A549 (cell line): ENCODE data around the gene FMNL2. TPM values are rescaled to one million over a fixed set of nuclear protein-coding genes. Genes with fewer than 3 reads are reported as not detected.

Experiments
- ATAC-seq, 2 experiments: fragments of 200-7000 bp in 1 of 2; fragments of >200 bp in 1 of 2; cut with Nextera tagmentation in 1 of 2; cut with Tn5 transposase in 1 of 2; 3 replicates each; pipeline versions ENCODE4 v1.8.0 to v1.9.1; 2018 to 2020; ENCODE audit warnings: mild to moderate bottlenecking in 1 of 2, moderate library complexity in 1 of 2
- CTCF ChIA-PET: fragments of 300-600 bp; sonication (Branson Sonifier 250); formaldehyde crosslinking; extraction: SDS; loops from one replicate; lab custom pipeline; 2021; ENCODE audit warnings: antibody characterized with exemption, inconsistent platforms; lab: Yijun Ruan, JAX
- POLR2A ChIA-PET: fragments of 350-600 bp; formaldehyde crosslinking; extraction: SDS; loops from one replicate; lab custom pipeline; 2021; ENCODE audit warnings: antibody characterized with exemption, inconsistent platforms; lab: Yijun Ruan, JAX
- DNase-seq, 2 experiments: peaks; one replicate each; pipeline versions ENCODE4 v3.0.0 to v3.0.0-alpha.2; 2011 to 2016; ENCODE audit warnings: low read depth in 1 of 2, low spot score in 1 of 2
- FAIRE-seq: peaks from 2 replicates; lab custom pipeline; 2011; peaks lifted over from hg19 to GRCh38; lab: Jason Lieb, UNC
- H3K27ac ChIP-seq, 2 experiments: fragments of >200 bp; sonication (Bioruptor Twin); formaldehyde crosslinking; 3 replicates each; pipeline ENCODE4 v1.5.1; 2016 to 2017
- H3K4me1 ChIP-seq: fragments of >200 bp; sonication (Bioruptor Twin); formaldehyde crosslinking; 3 replicates; pipeline ENCODE4 v1.6.1; 2016
- H3K4me2 ChIP-seq: fragments of >200 bp; sonication (Bioruptor Twin); formaldehyde crosslinking; 3 replicates; pipeline ENCODE4 v1.6.1; 2016
- H3K4me3 ChIP-seq: fragments of >200 bp; sonication (Bioruptor Twin); formaldehyde crosslinking; 3 replicates; pipeline ENCODE4 v1.5.1; 2016
- H3K9me3 ChIP-seq: fragments of >200 bp; sonication (Bioruptor Twin); formaldehyde crosslinking; 3 replicates; pipeline ENCODE4 v1.6.1; 2016
- CBX8 ChIP-seq: fragments of 200-600 bp; sonication (generic); IDR thresholded peaks from 2 replicates; pipeline ENCODE4 v1.6.1; 2016
- ESRRA ChIP-seq: fragments of 150-350 bp; IDR thresholded peaks from 2 replicates; pipeline ENCODE4 v1.6.1; 2014; ENCODE audit warnings: mild to moderate bottlenecking, low read length, borderline replicate concordance
- FOSB ChIP-seq: fragments of 250-450 bp; sonication (Bioruptor Pico); IDR thresholded peaks from 2 replicates; pipeline ENCODE4 v1.5.0; 2020; ENCODE audit warnings: mild to moderate bottlenecking, moderate library complexity
- FOSL2 ChIP-seq, 2 experiments: fragments of 450-650 bp in 1 of 2; fragments of >200 bp in 1 of 2; sonication (Bioruptor Twin) in 1 of 2; formaldehyde crosslinking; IDR thresholded peaks; 2 replicates each; pipeline versions ENCODE4 v1.5.0 to v1.6.1; 2016 to 2020; ENCODE audit warnings: mild to moderate bottlenecking in 1 of 2, moderate library complexity in 1 of 2
- FOXS1 ChIP-seq: fragments of 250-450 bp; sonication (Bioruptor Pico); IDR thresholded peaks from 2 replicates; pipeline ENCODE4 v1.5.0; 2020; ENCODE audit warnings: mild to moderate bottlenecking, moderate library complexity
- HES2 ChIP-seq: fragments of >200 bp; sonication (Bioruptor Twin); formaldehyde crosslinking; IDR thresholded peaks from 2 replicates; pipeline ENCODE4 v1.6.1; 2016
- HEYL ChIP-seq: fragments of 250-450 bp; sonication (Bioruptor Pico); IDR thresholded peaks from 2 replicates; pipeline ENCODE4 v1.8.0; 2021; ENCODE audit warnings: mild to moderate bottlenecking, moderate library complexity
- HMGXB4 ChIP-seq: fragments of 250-450 bp; sonication (Bioruptor Pico); IDR thresholded peaks from 2 replicates; pipeline ENCODE4 v1.5.0; 2021; ENCODE audit warnings: mild to moderate bottlenecking, moderate library complexity, borderline replicate concordance
- HOXA7 ChIP-seq: fragments of 250-450 bp; sonication (Bioruptor Pico); IDR thresholded peaks from 2 replicates; pipeline ENCODE4 v1.5.0; 2020; ENCODE audit warnings: mild to moderate bottlenecking, moderate library complexity
- HOXB13 ChIP-seq: fragments of 250-450 bp; sonication (Bioruptor Pico); IDR thresholded peaks from 2 replicates; pipeline ENCODE4 v1.5.0; 2020; ENCODE audit warnings: low read depth, mild to moderate bottlenecking, moderate library complexity
- HOXB5 ChIP-seq: fragments of 250-450 bp; sonication (Bioruptor Pico); IDR thresholded peaks from 2 replicates; pipeline ENCODE4 v1.5.0; 2020; ENCODE audit warnings: mild to moderate bottlenecking, moderate library complexity
- MAZ ChIP-seq: fragments of 150-350 bp; IDR thresholded peaks from 2 replicates; pipeline ENCODE4 v1.6.1; 2014; ENCODE audit warnings: antibody characterized with exemption, low read depth, low read length, borderline replicate concordance
- NR3C1 ChIP-seq: fragments of >200 bp; sonication (Bioruptor Twin); formaldehyde crosslinking; IDR thresholded peaks from 3 replicates; pipeline ENCODE4 v1.6.1; 2017
- RNF2 ChIP-seq: fragments of 200-600 bp; sonication (generic); IDR thresholded peaks from 2 replicates; pipeline ENCODE4 v1.6.1; 2016; ENCODE audit warnings: low read depth, mild to moderate bottlenecking, antibody characterized with exemption, moderate library complexity, borderline replicate concordance
- SMC3 ChIP-seq: fragments of >200 bp; sonication (Bioruptor Twin); formaldehyde crosslinking; IDR thresholded peaks from 3 replicates; pipeline ENCODE4 v1.6.1; 2018; ENCODE audit warnings: inconsistent platforms
- SREBF2 ChIP-seq: fragments of 450-650 bp; IDR thresholded peaks from 2 replicates; pipeline ENCODE4 v1.6.1; 2014; ENCODE audit warnings: mild to moderate bottlenecking, moderate library complexity
- TP53 ChIP-seq: fragments of 250-450 bp; sonication (Bioruptor Pico); IDR thresholded peaks from 2 replicates; pipeline ENCODE4 v1.5.0; 2021; ENCODE audit warnings: mild to moderate bottlenecking, moderate library complexity
- USF2 ChIP-seq: fragments of 450-650 bp; IDR thresholded peaks from 2 replicates; pipeline ENCODE4 v1.6.1; 2014; ENCODE audit warnings: antibody characterized with exemption
- ZSCAN20 ChIP-seq: fragments of 250-450 bp; sonication (Bioruptor Pico); IDR thresholded peaks from 2 replicates; pipeline ENCODE4 v1.8.0; 2022; ENCODE audit warnings: mild to moderate bottlenecking, moderate library complexity
- WGBS: methylation state at CpG from one replicate; pipeline ENCODE4 v1.1.6; 2017; ENCODE audit errors: missing lambda C conversion rate; 5-methylcytosine and 5-hydroxymethylcytosine counted together
- polyA plus RNA-seq, 4 experiments: library from polyadenylated mRNA; depleted of rRNA in 3 of 4; stranded (reverse); fragments of >200 nt; fragmentation: RNase III in 1 of 4; extraction: RNeasy Plus Mini Kit Qiagen cat#74134 plus additional on column Dnase treatment in 1 of 4; gene quantifications; 2 replicates in 3 of 4; 3 replicates in 1 of 4; pipeline ENCODE4 v1.2.3, GENCODE V29; 2011 to 2017
- TF ChIP-seq, protein P1 (sequence below): fragments of >200 bp; sonication (Bioruptor Twin); formaldehyde crosslinking; IDR thresholded peaks from 3 replicates; pipeline ENCODE4 v1.6.1; 2016

FMNL2 gene
- polyA plus RNA-seq, 2 of the 4 experiments (the other 2 are of a cell fraction), result 27.9 to 36.5 TPM

DNA sequence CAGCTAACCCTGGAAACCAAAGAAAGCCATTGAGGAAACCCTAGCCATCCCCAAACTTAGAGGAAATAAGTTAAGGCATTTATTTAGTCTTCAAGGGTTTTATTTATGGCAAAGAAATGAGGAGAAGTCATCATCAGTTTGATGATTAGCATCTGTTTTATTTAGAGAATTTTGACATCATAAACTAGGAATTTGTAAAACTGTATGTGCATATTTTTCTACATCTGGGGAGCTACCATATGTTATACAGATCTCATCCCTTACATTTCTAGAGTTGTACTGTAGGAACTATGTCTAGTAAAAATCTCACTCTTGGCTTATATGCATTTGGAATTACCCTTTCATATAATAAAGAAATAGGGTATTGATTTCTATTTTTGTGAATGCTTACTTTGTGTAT is 48.7 kb downstream of the FMNL2 start:
- H3K4me1 ChIP-seq, result peaks cover 39% of the 10 kb centered on the region
- ChIA-PET POLR2A (no interaction called here), CTCF (interaction anchor here (1.0 kb wide), 1 partner anchor 39 kb away, joined by 3 read pairs; no protein-coding TSS in a partner anchor)
- ATAC-seq (no peak), DNase-seq (no peak), FAIRE-seq (no peak)
- H3K4me3 ChIP-seq, result no peak overlapping the region
- no peak overlapping the region for H3K27ac ChIP-seq
- H3K9me3 ChIP-seq, result no peaks in the 10 kb centered on the region
- TF ChIP-seq FOXS1, result no peak
- TF ChIP-seq HMGXB4 (CRISPR knock-in tag), result no peak
- no peak overlapping the region for H3K4me2 ChIP-seq

- no peaks in the 10 kb centered on the region for H3K9me3 ChIP-seq
- peaks cover 36% of the 10 kb centered on the region for H3K4me1 ChIP-seq
- no peak for TF ChIP-seq MAZ
- no peak for TF ChIP-seq NR3C1
- no peak overlapping the region for H3K4me2 ChIP-seq
- 91% methylated on average over 3 of the region's 3 CpGs for WGBS
- ChIA-PET CTCF (interaction anchor here (0.8 to 1.2 kb wide), 2 partner anchors 16 to 24 kb away, joined by 3 read pairs; no protein-coding TSS in a partner anchor), POLR2A (no interaction called here)
- no peak overlapping the region for H3K27ac ChIP-seq
- DNase-seq (no peak), ATAC-seq (no peak), FAIRE-seq (no peak)
- H3K4me3 ChIP-seq, result no peak overlapping the region
Measured at GRCh38 chr2:152384992-152385391, 50.0 kb downstream of the FMNL2 start.

- POLR2A ChIA-PET, result no interaction called here
- DNase-seq (no peak), FAIRE-seq (no peak), ATAC-seq (no peak)
- CTCF ChIA-PET, result interaction anchor here (0.8 to 2.1 kb wide), 3 partner anchors 15 to 242 kb away, joined by 3 to 8 read pairs (median 3); no protein-coding TSS in a partner anchor
- Histone ChIP-seq H3K4me3 (no peak overlapping the region), H3K9me3 (no peaks in the 10 kb centered on the region), H3K4me2 (no peak overlapping the region; the same call in 2 of the 3 replicates), H3K4me1 (peaks cover 30% of the 10 kb centered on the region), H3K27ac (no peak overlapping the region)
- TF ChIP-seq FOSL2 (IDR thresholded peaks at IDR 0.05) (no peak), FOSL2 (CRISPR knock-in tag; IDR thresholded peaks at IDR 0.05) (no peak), TP53 (CRISPR knock-in tag) (no peak), HOXB5 (no peak)
Measured at GRCh38 chr2:152385650-152386049, 50.7 kb downstream of the FMNL2 start.

DNA sequence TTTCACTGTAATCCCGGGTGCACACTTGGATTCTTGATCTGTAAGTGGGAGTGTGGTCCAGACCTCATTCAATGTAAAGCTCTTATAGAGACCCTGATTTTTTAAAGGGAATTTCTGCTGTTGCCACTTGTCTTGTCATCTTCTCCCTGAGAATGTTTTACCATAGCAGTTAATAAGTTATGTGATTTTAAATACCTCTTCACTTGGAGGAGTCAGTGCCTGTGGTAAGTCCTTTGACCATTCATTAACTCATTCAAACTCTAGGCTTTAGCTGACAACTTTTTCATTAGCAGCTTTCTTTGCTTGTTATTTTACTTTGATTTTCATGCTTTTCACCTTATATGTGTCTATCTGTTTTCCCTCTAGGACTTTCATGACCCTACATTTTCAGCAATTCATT is 51.3 kb downstream of the FMNL2 start:
- ChIA-PET POLR2A (no interaction called here), CTCF (interaction anchor here (1.5 to 2.1 kb wide), 2 partner anchors 19 to 241 kb away, joined by 3 to 8 read pairs; no protein-coding TSS in a partner anchor)
- FAIRE-seq (no peak), DNase-seq (no peak), ATAC-seq (no peak)
- Histone ChIP-seq H3K4me2 (peak overlapping the region; percentile 2; the same call in 1 of the 3 replicates), H3K4me1 (peaks cover 33% of the 10 kb centered on the region), H3K9me3 (no peaks in the 10 kb centered on the region), H3K4me3 (no peak overlapping the region), H3K27ac (no peak overlapping the region)
- TF ChIP-seq FOSB (CRISPR knock-in tag) (no peak), ESRRA (no peak), RNF2 (no peak), HMGXB4 (CRISPR knock-in tag) (no peak), HES2 (no peak), HOXB13 (CRISPR knock-in tag) (no peak), HOXA7 (CRISPR knock-in tag) (no peak), SMC3 (no peak), HOXB5 (no peak), USF2 (no peak), SREBF2 (no peak), CBX8 (no peak), FOXS1 (no peak), HEYL (CRISPR knock-in tag) (no peak), ZSCAN20 (CRISPR knock-in tag) (no peak)
- TF ChIP-seq, protein P1, sequence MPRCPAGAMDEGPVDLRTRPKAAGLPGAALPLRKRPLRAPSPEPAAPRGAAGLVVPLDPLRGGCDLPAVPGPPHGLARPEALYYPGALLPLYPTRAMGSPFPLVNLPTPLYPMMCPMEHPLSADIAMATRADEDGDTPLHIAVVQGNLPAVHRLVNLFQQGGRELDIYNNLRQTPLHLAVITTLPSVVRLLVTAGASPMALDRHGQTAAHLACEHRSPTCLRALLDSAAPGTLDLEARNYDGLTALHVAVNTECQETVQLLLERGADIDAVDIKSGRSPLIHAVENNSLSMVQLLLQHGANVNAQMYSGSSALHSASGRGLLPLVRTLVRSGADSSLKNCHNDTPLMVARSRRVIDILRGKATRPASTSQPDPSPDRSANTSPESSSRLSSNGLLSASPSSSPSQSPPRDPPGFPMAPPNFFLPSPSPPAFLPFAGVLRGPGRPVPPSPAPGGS, result no peak
- 46% methylated on average over 1 of the region's 1 CpG for WGBS
